ENCODE measurements around the gene ETNK2.

ETNK2 gene

DNA sequence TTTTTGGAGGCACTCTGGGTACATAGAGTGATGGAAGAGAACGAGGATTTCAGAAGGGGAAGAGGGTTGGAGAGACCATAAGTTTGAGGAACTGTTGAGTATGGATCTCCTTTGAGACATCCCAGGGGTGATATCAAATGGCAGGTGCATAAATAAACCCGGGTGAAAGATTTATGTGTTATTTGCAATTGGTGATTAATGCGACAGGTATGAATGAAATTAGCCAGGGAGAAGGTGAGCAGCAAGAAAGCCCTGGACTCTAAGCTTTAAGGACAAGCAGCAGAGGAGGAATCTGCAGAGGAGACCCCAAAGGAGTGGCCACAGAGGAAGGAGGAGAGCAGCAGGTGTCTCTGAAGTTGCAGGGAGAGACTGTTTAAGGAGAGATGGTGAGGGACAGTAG lies 23.1 kb upstream of the ETNK2 start:
- H2BK120ac ChIP-seq (ENCODE audit: low read depth, low read length) = no peak overlapping the region
- no peak overlapping the region for H4K91ac ChIP-seq (ENCODE audit: low read length)
- H3K4ac ChIP-seq (ENCODE audit: low read depth in 1 of 2, low read length in 2 of 2) = no peak overlapping the region
- H3K79me1 ChIP-seq (replicated peaks; ENCODE audit: low read length, poor library complexity, severe bottlenecking) = no peaks in the 10 kb centered on the region
- peaks cover 2% of the 10 kb centered on the region for H3K9me3 ChIP-seq (ENCODE audit: control insufficient read depth, low read length)
- no peak overlapping the region for H3K23ac ChIP-seq (ENCODE audit: low read length in 2 of 2)
- H3K36me3 ChIP-seq (ENCODE audit: control insufficient read depth in 1 of 2, insufficient read depth in 2 of 2, low read depth in 1 of 2, low read length in 2 of 2) = no peaks in the 10 kb centered on the region
- H3K4me3 ChIP-seq (ENCODE audit: insufficient read depth in 1 of 2, low read depth in 1 of 2, low read length in 2 of 2) = no peak overlapping the region
- H3K14ac ChIP-seq (ENCODE audit: low read length in 2 of 2) = no peak overlapping the region
- peaks cover 51 to 52% of the 10 kb centered on the region in 2 experiments for H3K27me3 ChIP-seq (ENCODE audit: control insufficient read depth in 1 of 2, insufficient read depth in 1 of 2, low read length in 2 of 2)
- no peak overlapping the region for H2AK5ac ChIP-seq (ENCODE audit: low read length, severe bottlenecking)
- no peak overlapping the region for H4K8ac ChIP-seq (ENCODE audit: low read length)
- H3K4me1 ChIP-seq (ENCODE audit: control insufficient read depth, insufficient read depth, low read depth, low read length) = no peaks in the 10 kb centered on the region
- no peak overlapping the region for H3K4me2 ChIP-seq (ENCODE audit: low read length, poor library complexity, severe bottlenecking)
- no peak overlapping the region for H3K27ac ChIP-seq (ENCODE audit: low read length, poor library complexity, severe bottlenecking)
- H2AFZ ChIP-seq (ENCODE audit: low read depth, low read length) = no peak overlapping the region
- no peak overlapping the region for H2BK15ac ChIP-seq (ENCODE audit: low read depth, poor library complexity, severe bottlenecking)
- no peak overlapping the region for H2BK5ac ChIP-seq (ENCODE audit: low read depth, low read length, poor library complexity, severe bottlenecking)
- no peak overlapping the region for H3K9ac ChIP-seq (ENCODE audit: low read length)
- no peak overlapping the region for H2BK12ac ChIP-seq (ENCODE audit: low read length in 2 of 2)
- no peak overlapping the region for H3K18ac ChIP-seq (ENCODE audit: low read depth in 1 of 2, low read length in 2 of 2)
- DNase-seq = no peak
- 78% methylated on average over 3 of the region's 3 CpGs for WGBS

DNA sequence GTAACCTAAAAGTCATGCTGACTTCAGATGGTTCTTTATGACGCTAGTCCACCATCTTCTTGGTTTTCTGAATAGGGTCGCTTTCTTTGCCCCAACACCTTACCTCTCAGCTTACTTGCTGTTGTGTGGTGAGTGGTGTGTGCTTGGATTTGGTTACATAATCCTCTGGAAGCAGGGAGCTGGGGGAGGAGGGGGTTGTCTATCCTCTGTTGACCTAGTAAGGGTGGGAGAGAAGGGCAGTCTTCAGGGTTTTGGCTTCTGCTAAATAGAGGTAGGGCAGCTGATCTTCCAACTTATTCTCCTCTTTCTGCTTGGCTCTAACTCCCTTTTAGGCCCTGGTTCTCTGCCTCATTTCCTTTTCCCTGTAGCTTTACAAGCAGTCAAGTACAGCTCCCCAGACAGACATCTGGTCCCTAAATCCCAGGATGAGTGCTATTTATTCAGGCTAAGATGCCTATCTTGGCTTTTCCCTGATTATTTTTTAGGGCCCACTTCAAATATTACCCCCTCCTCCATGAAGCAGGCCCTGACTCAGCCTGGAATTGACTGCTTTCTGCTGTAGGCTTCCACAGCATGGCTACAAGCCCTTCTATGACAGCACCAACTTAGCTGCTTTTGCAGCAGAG lies 20.7 kb upstream of the ETNK2 start:
- Histone ChIP-seq H2BK15ac (ENCODE audit: low read depth, poor library complexity, severe bottlenecking) (peak overlapping the region; percentile 6), H2BK12ac (ENCODE audit: low read length in 2 of 2) (no peak overlapping the region), H3K27ac (ENCODE audit: low read length, poor library complexity, severe bottlenecking) (no peak overlapping the region), H2AFZ (ENCODE audit: low read depth, low read length) (no peak overlapping the region), H3K23ac (ENCODE audit: low read length in 2 of 2) (no peak overlapping the region), H3K4me3 (ENCODE audit: insufficient read depth in 1 of 2, low read depth in 1 of 2, low read length in 2 of 2) (no peak overlapping the region), H3K36me3 (ENCODE audit: control insufficient read depth in 1 of 2, insufficient read depth in 2 of 2, low read depth in 1 of 2, low read length in 2 of 2) (no peaks in the 10 kb centered on the region), H3K9me3 (ENCODE audit: control insufficient read depth, low read length) (peaks cover 13% of the 10 kb centered on the region), H2AK5ac (ENCODE audit: low read length, severe bottlenecking) (no peak overlapping the region), H3K79me1 (replicated peaks; ENCODE audit: low read length, poor library complexity, severe bottlenecking) (no peaks in the 10 kb centered on the region), H3K14ac (ENCODE audit: low read length in 2 of 2) (no peak overlapping the region), H2BK120ac (ENCODE audit: low read depth, low read length) (no peak overlapping the region), H2BK5ac (ENCODE audit: low read depth, low read length, poor library complexity, severe bottlenecking) (no peak overlapping the region), H3K9ac (ENCODE audit: low read length) (no peak overlapping the region), H3K4ac (ENCODE audit: low read depth in 1 of 2, low read length in 2 of 2) (no peak overlapping the region), H4K8ac (ENCODE audit: low read length) (no peak overlapping the region), H3K4me2 (ENCODE audit: low read length, poor library complexity, severe bottlenecking) (no peak overlapping the region), H3K27me3 (ENCODE audit: control insufficient read depth in 1 of 2, insufficient read depth in 1 of 2, low read length in 2 of 2) (peaks cover 29% of the 10 kb centered on the region in 2 experiments), H3K4me1 (ENCODE audit: control insufficient read depth, insufficient read depth, low read depth, low read length) (no peaks in the 10 kb centered on the region), H3K18ac (ENCODE audit: low read depth in 1 of 2, low read length in 2 of 2) (no peak overlapping the region), H4K91ac (ENCODE audit: low read length) (no peak overlapping the region)
- no peak for DNase-seq
- 80% methylated on average over 1 of the region's 2 CpGs for WGBS

DNA sequence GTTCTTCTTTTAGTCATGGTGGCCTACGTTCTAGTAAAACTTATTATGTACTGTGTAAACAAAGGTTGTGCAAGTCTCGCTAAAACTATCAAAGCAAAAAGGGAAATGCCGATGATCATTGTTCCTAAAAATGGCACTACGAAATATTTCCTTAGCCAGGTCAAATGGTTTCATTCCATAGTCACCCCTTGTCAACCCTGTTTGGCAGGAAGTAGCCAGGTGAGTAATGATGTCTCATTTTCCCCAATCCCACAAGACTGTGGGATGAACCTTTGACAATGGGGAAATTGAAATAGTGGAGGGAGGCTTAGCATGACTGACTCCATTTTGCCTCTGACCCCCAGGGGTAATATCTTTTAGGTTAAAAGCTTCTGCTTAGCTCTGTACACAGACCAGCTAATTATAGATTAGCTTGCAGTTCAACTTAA lies 19.9 kb upstream of the ETNK2 start:
- H2BK120ac ChIP-seq (ENCODE audit: low read depth, low read length) = no peak overlapping the region
- DNase-seq = peak; percentile 11
- H3K18ac ChIP-seq (ENCODE audit: low read depth in 1 of 2, low read length in 2 of 2) = no peak overlapping the region
- no peak overlapping the region for H3K27ac ChIP-seq (ENCODE audit: low read length, poor library complexity, severe bottlenecking)
- no peak overlapping the region for H3K14ac ChIP-seq (ENCODE audit: low read length in 2 of 2)
- H3K4ac ChIP-seq (ENCODE audit: low read depth in 1 of 2, low read length in 2 of 2) = no peak overlapping the region
- H4K91ac ChIP-seq (ENCODE audit: low read length) = no peak overlapping the region
- H3K9me3 ChIP-seq (ENCODE audit: control insufficient read depth, low read length) = peaks cover 13% of the 10 kb centered on the region
- no peak overlapping the region for H3K4me3 ChIP-seq (ENCODE audit: insufficient read depth in 1 of 2, low read depth in 1 of 2, low read length in 2 of 2)
- no peaks in the 10 kb centered on the region for H3K4me1 ChIP-seq (ENCODE audit: control insufficient read depth, insufficient read depth, low read depth, low read length)
- WGBS = 56% methylated on average over 4 of the region's 4 CpGs
- H2BK12ac ChIP-seq (ENCODE audit: low read length in 2 of 2) = no peak overlapping the region
- no peak overlapping the region for H2BK15ac ChIP-seq (ENCODE audit: low read depth, poor library complexity, severe bottlenecking)
- H3K9ac ChIP-seq (ENCODE audit: low read length) = no peak overlapping the region
- H2AFZ ChIP-seq (ENCODE audit: low read depth, low read length) = no peak overlapping the region
- no peaks in the 10 kb centered on the region for H3K36me3 ChIP-seq (ENCODE audit: control insufficient read depth in 1 of 2, insufficient read depth in 2 of 2, low read depth in 1 of 2, low read length in 2 of 2)
- no peak overlapping the region for H2BK5ac ChIP-seq (ENCODE audit: low read depth, low read length, poor library complexity, severe bottlenecking)
- H3K4me2 ChIP-seq (ENCODE audit: low read length, poor library complexity, severe bottlenecking) = no peak overlapping the region
- peaks cover 21 to 27% of the 10 kb centered on the region in 2 experiments for H3K27me3 ChIP-seq (ENCODE audit: control insufficient read depth in 1 of 2, insufficient read depth in 1 of 2, low read length in 2 of 2)
- no peak overlapping the region for H4K8ac ChIP-seq (ENCODE audit: low read length)
- H3K23ac ChIP-seq (ENCODE audit: low read length in 2 of 2) = no peak overlapping the region
- H2AK5ac ChIP-seq (ENCODE audit: low read length, severe bottlenecking) = no peak overlapping the region
- H3K79me1 ChIP-seq (replicated peaks; ENCODE audit: low read length, poor library complexity, severe bottlenecking) = no peaks in the 10 kb centered on the region

DNA sequence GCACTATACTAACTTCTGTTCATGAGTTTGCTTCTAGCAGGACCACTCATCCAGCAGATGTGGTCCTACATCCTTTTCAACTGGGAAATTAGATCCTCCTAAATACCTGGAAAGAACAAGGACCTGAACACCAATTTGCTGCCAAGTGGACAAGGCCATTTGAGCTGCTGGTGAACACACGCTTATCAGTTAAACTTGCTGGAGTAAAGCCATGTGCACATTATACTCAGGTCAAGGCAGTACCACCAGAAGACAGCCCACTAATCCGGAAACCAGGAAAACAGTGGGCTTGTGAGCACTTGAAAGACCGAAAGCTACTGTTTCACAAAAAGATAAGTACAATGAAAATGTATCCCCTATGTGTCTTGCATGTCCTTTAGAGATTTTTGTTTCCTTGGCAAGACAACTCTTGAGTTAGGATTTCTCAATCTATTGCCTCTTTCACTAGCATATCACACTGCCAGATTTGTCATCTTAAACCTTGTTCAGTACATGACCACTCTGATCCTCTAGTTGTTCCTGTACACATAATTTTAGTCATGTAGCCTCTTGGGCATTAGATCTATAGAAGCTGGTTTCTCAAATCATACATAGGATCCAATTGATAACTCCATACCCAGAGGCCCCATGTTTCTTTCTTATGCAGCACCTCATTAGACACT lies 18.8 kb upstream of the ETNK2 start:
- H3K27ac ChIP-seq (ENCODE audit: low read length, poor library complexity, severe bottlenecking) = no peak overlapping the region
- no peaks in the 10 kb centered on the region for H3K4me1 ChIP-seq (ENCODE audit: control insufficient read depth, insufficient read depth, low read depth, low read length)
- 94% methylated on average over 3 of the region's 3 CpGs for WGBS
- H3K9me3 ChIP-seq (ENCODE audit: control insufficient read depth, low read length) = peaks cover 13% of the 10 kb centered on the region
- H3K18ac ChIP-seq (ENCODE audit: low read depth in 1 of 2, low read length in 2 of 2) = no peak overlapping the region
- H3K14ac ChIP-seq (ENCODE audit: low read length in 2 of 2) = no peak overlapping the region
- H3K9ac ChIP-seq (ENCODE audit: low read length) = no peak overlapping the region
- H2BK15ac ChIP-seq (ENCODE audit: low read depth, poor library complexity, severe bottlenecking) = no peak overlapping the region
- no peak overlapping the region for H2BK12ac ChIP-seq (ENCODE audit: low read length in 2 of 2)
- H4K91ac ChIP-seq (ENCODE audit: low read length) = no peak overlapping the region
- H3K4me2 ChIP-seq (ENCODE audit: low read length, poor library complexity, severe bottlenecking) = no peak overlapping the region
- no peak overlapping the region for H3K23ac ChIP-seq (ENCODE audit: low read length in 2 of 2)
- no peaks in the 10 kb centered on the region for H3K79me1 ChIP-seq (replicated peaks; ENCODE audit: low read length, poor library complexity, severe bottlenecking)
- DNase-seq = no peak
- no peak overlapping the region for H4K8ac ChIP-seq (ENCODE audit: low read length)
- no peak overlapping the region for H2BK5ac ChIP-seq (ENCODE audit: low read depth, low read length, poor library complexity, severe bottlenecking)
- H3K4ac ChIP-seq (ENCODE audit: low read depth in 1 of 2, low read length in 2 of 2) = no peak overlapping the region
- no peak overlapping the region for H3K4me3 ChIP-seq (ENCODE audit: insufficient read depth in 1 of 2, low read depth in 1 of 2, low read length in 2 of 2)
- peaks cover 17 to 23% of the 10 kb centered on the region in 2 experiments for H3K27me3 ChIP-seq (ENCODE audit: control insufficient read depth in 1 of 2, insufficient read depth in 1 of 2, low read length in 2 of 2)
- no peak overlapping the region for H2BK120ac ChIP-seq (ENCODE audit: low read depth, low read length)
- H2AK5ac ChIP-seq (ENCODE audit: low read length, severe bottlenecking) = no peak overlapping the region
- H3K36me3 ChIP-seq (ENCODE audit: control insufficient read depth in 1 of 2, insufficient read depth in 2 of 2, low read depth in 1 of 2, low read length in 2 of 2) = no peaks in the 10 kb centered on the region
- no peak overlapping the region for H2AFZ ChIP-seq (ENCODE audit: low read depth, low read length)
